ENCODE data around the gene KRTAP12-2. TPM values are rescaled to one million over a fixed set of nuclear protein-coding genes. Genes with fewer than 3 reads are reported as not detected.
"Not testable (repeated sequence)": the region's sequence is repeated elsewhere in the genome, so short reads cannot be mapped to it uniquely, and the experiment has no call there.

KRTAP12-2 gene
- total RNA-seq, 1 experiment from 2014 or later = not detected

- no peak for DNase-seq (ENCODE audit: low read depth)
These were observed 36.3 kb downstream of the KRTAP12-2 start for GRCh38 chr21:44630440-44630839.

GRCh38 chr21:44628707-44629391 lies 37.9 kb downstream of the KRTAP12-2 start:
- no peak for DNase-seq (ENCODE audit: low read depth)

GRCh38 chr21:44627831-44628233 lies 38.9 kb downstream of the KRTAP12-2 start:
- DNase-seq (ENCODE audit: low read depth) = not testable (repeated sequence)

- DNase-seq (ENCODE audit: low read depth) = not testable (repeated sequence)
These were observed 39.4 kb downstream of the KRTAP12-2 start for GRCh38 chr21:44627181-44627822.

GRCh38 chr21:44626673-44627143 lies 40.0 kb downstream of the KRTAP12-2 start, which contains the start of gene KRTAP10-9:
KRTAP10-9 (plus strand) TSS chr21:44627093; CDS start chr21:44627172, 79 bp downstream.
- no peak for DNase-seq (ENCODE audit: low read depth)

GRCh38 chr21:44626262-44626661 lies 40.5 kb downstream of the KRTAP12-2 start:
- no peak for DNase-seq (ENCODE audit: low read depth)

- no peak for DNase-seq (ENCODE audit: low read depth)
These were observed 41.0 kb downstream of the KRTAP12-2 start for GRCh38 chr21:44625756-44626155.

- DNase-seq (ENCODE audit: low read depth) = no peak
These were observed 43.2 kb downstream of the KRTAP12-2 start for GRCh38 chr21:44623575-44623974.

- no peak for DNase-seq (ENCODE audit: low read depth)
These were observed 46.8 kb downstream of the KRTAP12-2 start for GRCh38 chr21:44619886-44620285.

GRCh38 chr21:44618909-44619308 lies 47.8 kb downstream of the KRTAP12-2 start:
- DNase-seq (ENCODE audit: low read depth) = no peak

GRCh38 chr21:44618504-44618903 lies 48.2 kb downstream of the KRTAP12-2 start:
- DNase-seq (ENCODE audit: low read depth) = no peak

GRCh38 chr21:44617071-44617501 lies 49.6 kb downstream of the KRTAP12-2 start:
- no peak for DNase-seq (ENCODE audit: low read depth)

- DNase-seq (ENCODE audit: low read depth) = no peak
These were observed 50.2 kb downstream of the KRTAP12-2 start for GRCh38 chr21:44616591-44616926.

Small RNA genes lying within 50 kb of the gene (small RNA-seq; reads per million reads assigned to genes)
- gene KRTAP12-6P = not detected

Other genes with a start within 250 kb of the KRTAP12-2 start
- gene LRRC3, start 211.4 kb downstream of the KRTAP12-2 start, total RNA-seq (2014; rRNA removed; shearing (Covaris generic)) = 0.07 TPM in 1 of 2 replicates, not detected in the other
- gene KRTAP10-1, start 126.7 kb downstream of the KRTAP12-2 start, total RNA-seq (2014; rRNA removed; shearing (Covaris generic)) = not detected in 2 replicates
- not detected in 2 replicates for gene KRTAP10-2, start 115.4 kb downstream of the KRTAP12-2 start, total RNA-seq (2014; rRNA removed; shearing (Covaris generic))
- not detected in 2 replicates for gene KRTAP10-3, start 108.1 kb downstream of the KRTAP12-2 start, total RNA-seq (2014; rRNA removed; shearing (Covaris generic))
- gene KRTAP10-4, start 93.2 kb downstream of the KRTAP12-2 start, total RNA-seq (2014; rRNA removed; shearing (Covaris generic)) = not detected in 2 replicates
- gene KRTAP10-5, start 86.3 kb downstream of the KRTAP12-2 start, total RNA-seq (2014; rRNA removed; shearing (Covaris generic)) = not detected in 2 replicates
- not detected in 2 replicates for gene KRTAP10-6, start 74.4 kb downstream of the KRTAP12-2 start, total RNA-seq (2014; rRNA removed; shearing (Covaris generic))
- not detected in 2 replicates for gene KRTAP10-7, start 66.3 kb downstream of the KRTAP12-2 start, total RNA-seq (2014; rRNA removed; shearing (Covaris generic))
- not detected in 2 replicates for gene KRTAP10-8, start 54.8 kb downstream of the KRTAP12-2 start, total RNA-seq (2014; rRNA removed; shearing (Covaris generic))
- not detected in 2 replicates for gene KRTAP10-9, start 39.8 kb downstream of the KRTAP12-2 start, total RNA-seq (2014; rRNA removed; shearing (Covaris generic))
- gene KRTAP10-10, start 29.6 kb downstream of the KRTAP12-2 start, total RNA-seq (2014; rRNA removed; shearing (Covaris generic)) = not detected in 2 replicates
- gene KRTAP10-11, start 20.5 kb downstream of the KRTAP12-2 start, total RNA-seq (2014; rRNA removed; shearing (Covaris generic)) = not detected in 2 replicates
- gene KRTAP12-4, start 12.3 kb downstream of the KRTAP12-2 start, total RNA-seq (2014; rRNA removed; shearing (Covaris generic)) = not detected in 2 replicates
- gene KRTAP12-3, start 9.0 kb downstream of the KRTAP12-2 start, total RNA-seq (2014; rRNA removed; shearing (Covaris generic)) = not detected in 2 replicates
- gene KRTAP12-1, start 15.2 kb upstream of the KRTAP12-2 start, total RNA-seq (2014; rRNA removed; shearing (Covaris generic)) = not detected in 2 replicates
- not detected in 2 replicates for gene KRTAP10-12, start 30.2 kb upstream of the KRTAP12-2 start, total RNA-seq (2014; rRNA removed; shearing (Covaris generic))
- not detected in 2 replicates for gene TSPEAR, start 44.6 kb upstream of the KRTAP12-2 start, total RNA-seq (2014; rRNA removed; shearing (Covaris generic))
- 73.1 and 77.6 TPM in 2 replicates for gene UBE2G2, start 134.9 kb upstream of the KRTAP12-2 start, total RNA-seq (2014; rRNA removed; shearing (Covaris generic))
- gene SUMO3, start 151.1 kb upstream of the KRTAP12-2 start, total RNA-seq (2014; rRNA removed; shearing (Covaris generic)) = 130 and 154 TPM in 2 replicates
- gene PTTG1IP, start 206.8 kb upstream of the KRTAP12-2 start, total RNA-seq (2014; rRNA removed; shearing (Covaris generic)) = 377 and 408 TPM in 2 replicates